ENCODE data around the gene SEC16B.
"Not testable (repeated sequence)": the region's sequence is repeated elsewhere in the genome, so short reads cannot be mapped to it uniquely, and the experiment has no call there.

Gene SEC16B
- 0 reads per million in 2 donors for total RNA-seq

- DNase-seq = no peak
Observed at GRCh38 chr1:177969825-177970371, at the start of gene SEC16B. Gene SEC16B, minus strand, starts transcription at chr1:177970058. Its CDS starts 2,077 bp downstream, at chr1:177967981.

- DNase-seq = no peak
Observed at GRCh38 chr1:178019622-178020021, 49.8 kb upstream of the SEC16B start.

GRCh38 chr1:178019208-178019607 is 49.4 kb upstream of the SEC16B start:
- DNase-seq = no peak

- no peak for DNase-seq
Observed at GRCh38 chr1:178017517-178017916, 47.7 kb upstream of the SEC16B start.

DNA sequence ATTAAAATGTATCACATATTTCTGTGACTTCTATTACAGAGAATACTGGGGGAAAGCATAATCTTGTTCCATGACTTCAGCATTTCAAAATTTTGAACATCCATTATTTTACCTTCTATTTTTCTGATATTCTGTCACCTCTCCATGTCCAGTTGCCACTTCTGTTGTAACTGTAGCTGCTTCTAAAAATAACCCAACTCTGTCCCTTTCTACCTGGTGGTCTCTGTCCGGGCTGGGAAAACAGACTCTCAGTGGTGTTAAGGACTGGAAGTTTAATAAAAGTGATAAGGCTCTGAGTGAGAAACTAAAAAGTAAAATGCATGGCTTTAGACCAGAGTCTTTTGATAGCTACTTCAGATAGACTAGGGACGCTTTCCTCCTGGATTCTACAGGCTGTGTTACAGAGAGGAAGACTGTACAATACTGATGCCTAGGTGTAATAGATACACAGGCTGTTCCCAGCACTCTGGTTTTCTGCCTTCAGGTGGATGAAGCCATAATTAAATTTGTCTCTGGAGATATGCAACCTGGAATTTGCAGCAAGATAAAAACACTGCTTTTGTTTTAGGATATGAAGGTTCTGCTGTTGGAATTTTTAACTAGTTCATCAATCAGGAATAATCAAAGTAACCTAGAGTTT is 42.1 kb upstream of the SEC16B start:
- DNase-seq = no peak

GRCh38 chr1:178011465-178011828 is 41.6 kb upstream of the SEC16B start:
- no peak for DNase-seq

DNA sequence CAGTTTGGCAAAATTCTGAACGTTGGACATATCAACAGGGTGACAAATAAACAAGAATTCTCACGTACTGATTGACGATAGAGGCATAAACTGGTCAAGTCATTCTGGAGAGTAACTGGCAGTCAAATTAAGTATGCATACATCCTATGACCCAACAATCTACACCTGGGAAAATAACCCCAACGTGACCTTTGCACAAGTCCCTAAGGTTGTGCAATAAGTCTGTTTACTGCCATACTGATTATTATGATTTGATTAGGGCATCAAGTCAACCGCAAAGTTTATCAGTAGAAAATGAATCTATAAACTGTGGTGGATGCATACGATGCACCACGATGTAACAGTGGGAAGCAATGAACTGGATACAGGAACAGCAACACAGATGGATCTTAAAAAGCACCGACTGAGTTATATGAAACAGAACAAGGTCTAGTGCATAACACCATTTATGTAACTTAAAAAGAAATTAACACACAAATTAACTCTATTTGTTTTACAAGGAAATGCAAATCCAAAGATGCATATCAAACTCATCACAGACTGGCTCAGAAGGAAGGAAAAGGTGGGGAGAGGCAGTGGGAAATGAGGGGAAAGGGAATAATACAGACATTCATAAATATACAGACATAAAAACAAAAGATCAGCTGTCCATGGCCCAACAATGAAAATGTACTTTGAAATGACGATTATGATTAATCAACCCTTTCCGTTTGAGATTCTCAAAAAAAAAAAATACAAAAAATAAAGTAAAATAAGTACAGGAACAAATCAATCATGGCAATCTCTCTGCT is 41.0 kb upstream of the SEC16B start:
- no peak for DNase-seq

- DNase-seq = no peak
Observed at GRCh38 chr1:178006043-178006442, 36.2 kb upstream of the SEC16B start.

DNA sequence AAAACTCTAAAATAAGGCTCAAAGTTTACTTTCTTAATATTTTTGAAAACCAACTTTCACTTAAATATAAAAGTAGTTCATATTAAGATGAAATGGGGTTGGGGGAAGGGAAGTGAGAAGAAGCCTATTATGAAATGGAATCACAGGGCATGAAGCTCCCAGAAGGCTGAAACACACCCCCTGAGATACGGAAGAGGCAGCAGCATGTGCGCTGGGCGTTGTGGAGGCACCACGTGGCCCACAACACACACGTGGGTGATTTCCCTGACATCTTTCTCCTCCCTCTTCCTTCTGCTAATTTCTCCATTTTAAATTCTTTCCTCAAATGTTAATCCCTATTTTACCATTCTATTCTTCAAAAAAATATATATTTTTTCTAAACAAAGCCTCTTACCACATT is 35.6 kb upstream of the SEC16B start:
- DNase-seq = no peak

DNA sequence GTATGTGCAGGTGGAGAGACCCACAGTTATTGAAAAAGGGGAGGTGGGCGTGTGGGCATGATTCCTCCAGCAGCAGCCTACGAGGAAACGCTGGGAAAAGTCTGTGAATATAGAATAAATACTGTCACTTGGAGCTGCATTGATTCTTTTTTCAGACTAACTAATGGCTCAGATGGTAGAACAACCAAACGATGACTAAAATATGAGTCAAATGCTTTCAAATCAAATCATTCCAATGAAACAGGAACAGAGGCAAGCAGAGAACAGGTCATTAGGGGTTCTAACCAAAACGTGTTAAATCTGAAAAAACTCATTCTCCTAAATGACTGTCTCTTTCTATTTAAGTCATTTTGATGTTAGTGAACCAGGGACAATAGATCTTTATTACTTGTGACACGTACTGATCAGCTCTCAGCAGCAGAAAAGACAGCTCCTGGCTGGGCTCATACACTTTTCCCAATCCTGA is 35.1 kb upstream of the SEC16B start:
- peak in 1 of 5 experiments; percentile 2 for DNase-seq

DNA sequence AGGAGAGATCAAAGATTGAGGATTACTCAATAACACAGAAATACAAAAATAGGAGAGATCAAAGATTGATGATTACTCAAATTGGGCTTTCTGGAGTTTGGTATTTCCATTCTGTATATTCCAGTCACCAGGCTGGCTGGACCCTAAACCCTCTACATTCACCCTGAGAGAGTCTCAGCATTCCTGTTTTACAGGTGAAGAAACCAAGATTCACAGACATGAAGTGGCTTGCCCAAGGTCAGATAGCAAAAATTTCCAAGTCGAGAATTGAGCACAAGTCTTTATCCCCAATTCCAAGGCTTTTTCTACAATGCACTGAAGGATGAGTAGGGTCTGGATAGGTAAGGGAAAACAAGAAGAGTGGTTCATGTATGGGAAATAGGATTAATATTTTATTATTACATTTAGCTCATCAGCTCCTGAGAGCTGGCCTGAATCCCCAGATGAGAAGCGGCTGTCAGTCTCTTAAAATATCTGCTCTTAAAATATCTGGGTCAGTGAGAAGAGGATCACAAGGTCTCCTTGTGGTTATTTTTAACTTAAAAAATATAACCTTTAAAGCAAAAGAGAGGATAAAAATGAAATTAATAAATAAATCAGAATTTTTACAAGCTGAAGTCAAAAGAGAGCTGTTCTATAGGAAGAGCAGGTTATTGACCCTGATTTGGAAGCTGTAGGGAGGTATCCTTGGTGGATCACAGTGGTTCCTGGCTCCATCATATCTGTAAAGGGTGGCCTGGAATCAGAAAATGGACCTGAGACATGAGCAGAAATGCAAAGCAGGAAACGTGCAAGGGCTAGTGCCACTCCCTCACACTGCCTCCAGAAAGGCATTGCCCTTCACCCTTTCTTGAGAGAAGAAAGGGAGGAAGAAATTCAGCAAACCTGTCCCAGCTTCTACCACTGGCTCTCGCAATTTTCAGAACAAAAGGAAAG is 29.1 kb upstream of the SEC16B start:
- no peak for DNase-seq

- no peak for DNase-seq
Observed at GRCh38 chr1:177996957-177997356, 27.1 kb upstream of the SEC16B start.

DNA sequence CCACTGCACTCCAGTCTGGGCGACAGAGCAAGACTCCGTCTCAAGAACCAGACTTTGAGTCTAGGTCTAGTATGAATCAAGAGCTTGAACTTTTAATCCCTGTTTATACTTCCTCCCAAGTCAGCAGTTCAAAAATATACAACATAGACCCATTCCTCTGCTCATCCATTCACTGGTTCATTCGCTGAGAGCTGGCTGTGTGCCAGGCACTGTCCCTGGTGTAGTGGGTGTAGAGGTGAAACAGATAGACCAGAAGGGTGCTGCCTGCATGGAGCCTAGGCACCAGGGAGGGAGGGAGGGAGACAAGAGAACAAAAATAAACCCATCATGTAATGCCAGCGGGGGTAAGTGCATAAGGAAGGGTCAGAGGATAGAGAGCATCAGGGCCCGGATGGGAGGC is 25.5 kb upstream of the SEC16B start:
- DNase-seq = no peak

DNA sequence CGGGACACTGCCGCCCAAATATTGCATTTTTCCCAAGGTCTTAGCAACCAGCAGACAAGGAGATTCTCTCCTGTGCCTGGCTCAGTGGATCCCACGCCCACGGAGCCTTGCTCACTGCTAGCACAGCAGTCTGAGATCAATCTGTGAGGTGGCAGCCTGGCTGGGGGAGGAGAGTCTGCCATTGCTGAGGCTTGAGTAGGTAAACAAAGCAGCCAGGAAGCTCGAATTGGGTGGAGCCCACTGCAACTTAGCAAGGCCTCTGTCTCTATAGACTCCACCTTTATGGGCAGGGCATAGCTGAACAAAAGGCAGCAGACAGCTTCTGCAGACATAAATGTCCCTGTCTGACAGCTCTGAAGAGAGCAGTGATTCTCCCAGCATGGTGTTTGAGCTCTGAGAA is 16.4 kb upstream of the SEC16B start:
- not testable (repeated sequence) for DNase-seq

DNA sequence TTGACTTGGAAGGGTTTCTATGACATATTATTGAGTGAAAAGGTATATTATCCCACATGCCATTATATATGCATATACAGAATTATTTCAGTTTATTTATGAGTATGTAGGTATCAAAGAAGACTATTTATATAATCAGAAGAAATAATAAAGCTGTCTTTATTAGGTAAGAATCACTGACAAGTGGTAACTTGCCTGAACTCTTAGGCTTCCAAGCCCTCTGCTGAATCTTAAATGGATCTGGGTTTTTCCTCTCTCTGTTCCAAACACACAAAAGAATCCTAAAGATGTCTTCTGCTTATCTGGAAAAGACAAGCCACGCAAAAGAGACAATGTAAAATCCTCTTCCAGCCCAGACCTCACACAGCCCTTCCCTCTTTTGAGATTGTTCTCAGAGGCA is 14.9 kb upstream of the SEC16B start:
- no peak for DNase-seq

DNA sequence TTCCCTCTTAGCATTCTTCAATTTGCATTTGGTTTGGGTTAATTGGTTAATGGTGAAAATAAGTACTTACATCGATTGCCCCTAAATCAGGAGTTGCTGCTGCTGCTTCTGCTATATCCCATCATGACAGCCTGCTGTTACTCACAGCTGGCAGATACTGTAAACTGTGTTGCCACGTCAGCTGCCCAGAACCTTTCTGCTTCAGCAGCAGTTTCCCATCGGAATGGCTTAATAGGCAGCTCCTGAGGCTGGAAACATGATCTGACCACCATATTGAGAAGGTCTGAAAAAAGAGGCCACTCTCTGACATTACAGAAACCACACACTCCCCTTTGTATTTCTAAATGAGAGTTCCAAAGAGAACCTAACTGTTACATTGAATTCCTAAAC is 14.3 kb upstream of the SEC16B start:
- DNase-seq = no peak

DNA sequence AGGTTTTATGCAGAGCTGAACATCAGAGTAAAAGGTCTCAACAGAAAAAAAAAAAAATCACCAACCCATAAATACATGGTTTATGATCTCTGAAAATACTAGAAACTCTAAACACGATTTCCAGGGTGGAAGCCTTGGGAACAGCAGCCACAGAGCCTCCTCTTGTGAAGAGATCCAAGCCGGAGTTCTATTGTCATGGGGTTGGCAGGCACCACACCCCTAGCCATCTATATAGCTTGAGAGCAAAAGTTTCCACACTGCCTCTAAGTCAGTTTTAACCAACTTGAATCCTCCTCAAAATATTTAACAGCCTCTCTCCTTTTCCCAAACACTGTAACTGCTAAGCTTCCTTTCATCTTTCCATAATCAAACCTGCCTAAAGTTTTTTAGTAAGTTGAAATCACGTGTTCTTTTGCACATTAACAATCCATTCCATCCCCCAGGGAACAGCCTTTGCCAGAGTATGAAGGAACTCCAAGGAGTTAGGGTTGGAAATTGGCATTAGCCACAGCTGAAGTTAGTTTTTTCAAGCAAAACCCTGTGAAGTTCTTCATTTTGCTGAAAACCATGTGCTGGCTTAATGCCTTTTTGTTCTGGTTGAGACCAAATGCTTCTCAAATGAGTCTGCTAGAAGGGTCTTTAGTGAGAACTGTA is 13.8 kb upstream of the SEC16B start:
- DNase-seq = no peak

- no peak for DNase-seq
Observed at GRCh38 chr1:177983077-177983476, 13.2 kb upstream of the SEC16B start.

- no peak for DNase-seq
Observed at GRCh38 chr1:177981200-177981599, 11.3 kb upstream of the SEC16B start.

DNA sequence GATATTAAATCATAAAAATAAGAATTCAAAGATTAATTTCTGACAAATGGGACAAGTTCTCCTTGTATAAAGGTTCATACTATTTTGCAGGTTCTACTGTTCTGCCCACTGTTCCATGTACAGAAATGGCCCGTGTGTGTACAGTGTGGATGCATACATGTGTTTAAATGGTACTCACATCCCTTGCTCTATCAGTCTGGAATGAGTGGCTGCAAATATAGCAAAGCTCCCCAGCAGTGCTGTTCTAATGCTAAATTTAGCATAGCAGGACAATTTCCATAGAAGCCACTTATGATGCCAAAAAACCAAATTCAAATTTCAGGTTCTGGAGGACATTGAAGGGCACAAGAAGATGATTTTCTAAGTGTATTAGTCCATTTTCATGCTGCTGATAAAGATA is 9.4 kb upstream of the SEC16B start:
- DNase-seq = no peak

DNA sequence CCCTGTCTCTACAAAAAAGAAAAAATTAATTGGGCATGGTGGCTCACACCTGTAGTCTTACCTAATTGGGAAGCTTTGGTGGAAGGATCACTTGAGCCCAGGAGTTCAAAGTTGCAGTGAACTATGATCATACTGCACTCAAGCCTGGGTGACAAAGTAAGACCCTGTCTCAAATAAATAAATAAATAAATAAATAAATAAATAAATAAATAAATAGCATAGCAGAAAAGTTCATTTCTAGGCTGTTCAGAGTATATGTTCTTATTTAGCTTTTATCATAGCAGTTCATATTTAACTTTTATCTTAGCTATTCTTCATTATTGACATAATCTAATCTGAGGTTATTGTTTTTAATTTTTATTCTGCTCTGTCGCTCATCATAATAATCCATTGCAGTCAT is 8.7 kb upstream of the SEC16B start:
- DNase-seq = no peak

DNA sequence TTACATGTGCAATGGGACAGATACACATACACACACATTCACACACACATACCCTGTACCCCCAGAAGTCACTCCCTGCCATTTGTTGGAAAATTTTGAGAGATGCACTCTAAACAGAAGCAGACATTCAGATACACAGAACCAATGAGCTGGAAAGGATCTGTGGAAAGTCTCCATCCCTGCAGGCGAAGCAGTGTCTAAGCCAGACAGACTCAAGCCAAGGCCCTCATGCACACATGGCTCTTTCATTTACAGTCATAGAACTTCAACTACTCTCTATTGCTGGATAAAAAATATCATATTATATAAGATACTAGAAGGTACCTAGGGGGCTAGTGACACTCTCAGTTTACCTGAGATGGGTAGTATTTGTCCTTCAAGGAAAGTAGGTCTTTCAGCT is 7.3 kb upstream of the SEC16B start:
- DNase-seq = no peak

Measured in T-helper 2 cell (primary cell).